ENCODE measurements around the gene SLC22A16. TPM values are rescaled to one million over a fixed set of nuclear protein-coding genes. Genes with fewer than 3 reads are reported as not detected.

SLC22A16 gene
- total and polyA plus RNA-seq, 2 of the 13 experiments (the other 11 are each of a cell fraction or from before 2014, with no cell fraction given) = 0.04 TPM; not detected in 1

DNA sequence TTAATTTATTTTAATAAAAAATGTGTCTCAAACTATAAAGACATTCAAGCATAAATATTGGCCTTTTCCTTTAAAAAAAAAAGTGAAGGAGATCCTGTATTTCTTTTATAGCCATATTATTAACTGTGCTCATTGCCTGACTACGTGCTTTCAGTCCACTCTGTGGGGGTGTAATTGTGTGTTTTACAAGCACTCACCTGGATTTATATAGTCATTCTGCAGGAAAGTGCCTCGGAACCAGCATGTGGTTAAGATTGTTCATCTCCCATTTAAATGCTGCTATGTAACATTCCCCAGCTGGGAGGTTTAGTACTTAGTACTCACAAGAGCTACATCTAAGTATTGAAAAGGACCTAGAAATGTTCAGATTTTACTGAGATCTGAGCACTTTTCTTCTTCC lies 47.9 kb upstream of the SLC22A16 start:
- Histone ChIP-seq H3K27me3 (ENCODE audit: control insufficient read depth in 1 of 2, insufficient read depth in 2 of 2, low read length in 2 of 2) (no peaks in the 10 kb centered on the region), H3K9ac (ENCODE audit: insufficient read depth, low read depth, low read length) (no peak overlapping the region), H2AFZ (ENCODE audit: low read length) (no peak overlapping the region), H3K79me2 (ENCODE audit: insufficient read depth, low read length) (no peaks in the 10 kb centered on the region), H4K20me1 (ENCODE audit: insufficient read depth, low read length) (no peaks in the 10 kb centered on the region), H3K4me1 (ENCODE audit: insufficient read depth, low read length) (peaks cover 46% of the 10 kb centered on the region), H3K4me2 (ENCODE audit: low read depth, low read length) (no peak overlapping the region), H3K27ac (ENCODE audit: extremely low read length, insufficient read depth, low read length) (no peak overlapping the region), H3K9me3 (ENCODE audit: low read length) (no peaks in the 10 kb centered on the region), H3K4me3 (replicated peaks in 1 of 3; ENCODE audit: insufficient read depth in 1 of 3, low read depth in 2 of 3, low read length in 3 of 3) (no peak overlapping the region), H3K36me3 (replicated peaks in 1 of 2; ENCODE audit: control insufficient read depth in 1 of 2, insufficient read depth in 2 of 2, low read length in 2 of 2) (no peaks in the 10 kb centered on the region)
- ChIA-PET POLR2A (no interaction called here), CTCF (ENCODE audit: low intra/inter-chr PET ratio, low total read pairs) (no interaction called here)
- intact Hi-C loops (cut with micrococcal nuclease; ENCODE audit: unreplicated experiment) = loop anchor here (10.0 kb wide), 2 partner anchors 70 to 130 kb away; no protein-coding TSS in a partner anchor
- no TSS peak for BruUV-seq (replicated peaks)
- FAIRE-seq (no peak), ATAC-seq (no peak), DNase-seq (ENCODE audit: low spot score) (no peak)
- TF ChIP-seq SMC3 (IDR thresholded peaks at IDR 0.05; ENCODE audit: low read length) = no peak
- TF ChIP-seq ZNF510 (CRISPR knock-in tag; IDR thresholded peaks at IDR 0.05; ENCODE audit: low read depth) = no peak
- no peak for TF ChIP-seq HNF4A (CRISPR knock-in tag; IDR thresholded peaks at IDR 0.05)
- no peak for TF ChIP-seq SMARCE1 (IDR thresholded peaks at IDR 0.05; ENCODE audit: borderline replicate concordance)
- no peak for TF ChIP-seq GATAD2A (CRISPR knock-in tag; IDR thresholded peaks at IDR 0.05)
- TF ChIP-seq TBX3 (IDR thresholded peaks at IDR 0.05; ENCODE audit: borderline replicate concordance) = no peak
- TF ChIP-seq, protein P1, sequence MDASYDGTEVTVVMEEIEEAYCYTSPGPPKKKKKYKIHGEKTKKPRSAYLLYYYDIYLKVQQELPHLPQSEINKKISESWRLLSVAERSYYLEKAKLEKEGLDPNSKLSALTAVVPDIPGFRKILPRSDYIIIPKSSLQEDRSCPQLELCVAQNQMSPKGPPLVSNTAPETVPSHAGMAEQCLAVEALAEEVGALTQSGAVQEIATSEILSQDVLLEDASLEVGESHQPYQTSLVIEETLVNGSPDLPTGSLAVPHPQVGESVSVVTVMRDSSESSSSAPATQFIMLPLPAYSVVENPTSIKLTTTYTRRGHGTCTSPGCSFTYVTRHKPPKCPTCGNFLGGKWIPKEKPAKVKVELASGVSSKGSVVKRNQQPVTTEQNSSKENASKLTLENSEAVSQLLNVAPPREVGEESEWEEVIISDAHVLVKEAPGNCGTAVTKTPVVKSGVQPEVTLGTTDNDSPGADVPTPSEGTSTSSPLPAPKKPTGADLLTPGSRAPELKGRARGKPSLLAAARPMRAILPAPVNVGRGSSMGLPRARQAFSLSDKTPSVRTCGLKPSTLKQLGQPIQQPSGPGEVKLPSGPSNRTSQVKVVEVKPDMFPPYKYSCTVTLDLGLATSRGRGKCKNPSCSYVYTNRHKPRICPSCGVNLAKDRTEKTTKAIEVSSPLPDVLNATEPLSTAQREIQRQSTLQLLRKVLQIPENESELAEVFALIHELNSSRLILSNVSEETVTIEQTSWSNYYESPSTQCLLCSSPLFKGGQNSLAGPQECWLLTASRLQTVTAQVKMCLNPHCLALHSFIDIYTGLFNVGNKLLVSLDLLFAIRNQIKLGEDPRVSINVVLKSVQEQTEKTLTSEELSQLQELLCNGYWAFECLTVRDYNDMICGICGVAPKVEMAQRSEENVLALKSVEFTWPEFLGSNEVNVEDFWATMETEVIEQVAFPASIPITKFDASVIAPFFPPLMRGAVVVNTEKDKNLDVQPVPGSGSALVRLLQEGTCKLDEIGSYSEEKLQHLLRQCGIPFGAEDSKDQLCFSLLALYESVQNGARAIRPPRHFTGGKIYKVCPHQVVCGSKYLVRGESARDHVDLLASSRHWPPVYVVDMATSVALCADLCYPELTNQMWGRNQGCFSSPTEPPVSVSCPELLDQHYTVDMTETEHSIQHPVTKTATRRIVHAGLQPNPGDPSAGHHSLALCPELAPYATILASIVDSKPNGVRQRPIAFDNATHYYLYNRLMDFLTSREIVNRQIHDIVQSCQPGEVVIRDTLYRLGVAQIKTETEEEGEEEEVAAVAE (CRISPR knock-in tag; IDR thresholded peaks at IDR 0.05; ENCODE audit: borderline replicate concordance) = no peak
- TF ChIP-seq, protein P2, sequence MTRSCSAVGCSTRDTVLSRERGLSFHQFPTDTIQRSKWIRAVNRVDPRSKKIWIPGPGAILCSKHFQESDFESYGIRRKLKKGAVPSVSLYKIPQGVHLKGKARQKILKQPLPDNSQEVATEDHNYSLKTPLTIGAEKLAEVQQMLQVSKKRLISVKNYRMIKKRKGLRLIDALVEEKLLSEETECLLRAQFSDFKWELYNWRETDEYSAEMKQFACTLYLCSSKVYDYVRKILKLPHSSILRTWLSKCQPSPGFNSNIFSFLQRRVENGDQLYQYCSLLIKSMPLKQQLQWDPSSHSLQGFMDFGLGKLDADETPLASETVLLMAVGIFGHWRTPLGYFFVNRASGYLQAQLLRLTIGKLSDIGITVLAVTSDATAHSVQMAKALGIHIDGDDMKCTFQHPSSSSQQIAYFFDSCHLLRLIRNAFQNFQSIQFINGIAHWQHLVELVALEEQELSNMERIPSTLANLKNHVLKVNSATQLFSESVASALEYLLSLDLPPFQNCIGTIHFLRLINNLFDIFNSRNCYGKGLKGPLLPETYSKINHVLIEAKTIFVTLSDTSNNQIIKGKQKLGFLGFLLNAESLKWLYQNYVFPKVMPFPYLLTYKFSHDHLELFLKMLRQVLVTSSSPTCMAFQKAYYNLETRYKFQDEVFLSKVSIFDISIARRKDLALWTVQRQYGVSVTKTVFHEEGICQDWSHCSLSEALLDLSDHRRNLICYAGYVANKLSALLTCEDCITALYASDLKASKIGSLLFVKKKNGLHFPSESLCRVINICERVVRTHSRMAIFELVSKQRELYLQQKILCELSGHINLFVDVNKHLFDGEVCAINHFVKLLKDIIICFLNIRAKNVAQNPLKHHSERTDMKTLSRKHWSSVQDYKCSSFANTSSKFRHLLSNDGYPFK (CRISPR knock-in tag; IDR thresholded peaks at IDR 0.05; ENCODE audit: borderline replicate concordance) = no peak
- TF ChIP-seq, protein P3, sequence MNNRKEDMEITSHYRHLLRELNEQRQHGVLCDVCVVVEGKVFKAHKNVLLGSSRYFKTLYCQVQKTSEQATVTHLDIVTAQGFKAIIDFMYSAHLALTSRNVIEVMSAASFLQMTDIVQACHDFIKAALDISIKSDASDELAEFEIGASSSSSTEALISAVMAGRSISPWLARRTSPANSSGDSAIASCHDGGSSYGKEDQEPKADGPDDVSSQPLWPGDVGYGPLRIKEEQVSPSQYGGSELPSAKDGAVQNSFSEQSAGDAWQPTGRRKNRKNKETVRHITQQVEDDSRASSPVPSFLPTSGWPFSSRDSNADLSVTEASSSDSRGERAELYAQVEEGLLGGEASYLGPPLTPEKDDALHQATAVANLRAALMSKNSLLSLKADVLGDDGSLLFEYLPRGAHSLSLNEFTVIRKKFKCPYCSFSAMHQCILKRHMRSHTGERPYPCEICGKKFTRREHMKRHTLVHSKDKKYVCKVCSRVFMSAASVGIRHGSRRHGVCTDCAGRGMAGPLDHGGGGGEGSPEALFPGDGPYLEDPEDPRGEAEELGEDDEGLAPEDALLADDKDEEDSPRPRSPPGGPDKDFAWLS (CRISPR knock-in tag; IDR thresholded peaks at IDR 0.05; ENCODE audit: borderline replicate concordance) = no peak
- no peak for TF ChIP-seq ZNF572 (CRISPR knock-in tag; IDR thresholded peaks at IDR 0.05)
- no peak for TF ChIP-seq MAZ (IDR thresholded peaks at IDR 0.05; ENCODE audit: borderline replicate concordance, low read depth, low read length)
- no peak for TF ChIP-seq MAZ (CRISPR knock-in tag; IDR thresholded peaks at IDR 0.05; ENCODE audit: low read depth)
- TF ChIP-seq, protein P4, sequence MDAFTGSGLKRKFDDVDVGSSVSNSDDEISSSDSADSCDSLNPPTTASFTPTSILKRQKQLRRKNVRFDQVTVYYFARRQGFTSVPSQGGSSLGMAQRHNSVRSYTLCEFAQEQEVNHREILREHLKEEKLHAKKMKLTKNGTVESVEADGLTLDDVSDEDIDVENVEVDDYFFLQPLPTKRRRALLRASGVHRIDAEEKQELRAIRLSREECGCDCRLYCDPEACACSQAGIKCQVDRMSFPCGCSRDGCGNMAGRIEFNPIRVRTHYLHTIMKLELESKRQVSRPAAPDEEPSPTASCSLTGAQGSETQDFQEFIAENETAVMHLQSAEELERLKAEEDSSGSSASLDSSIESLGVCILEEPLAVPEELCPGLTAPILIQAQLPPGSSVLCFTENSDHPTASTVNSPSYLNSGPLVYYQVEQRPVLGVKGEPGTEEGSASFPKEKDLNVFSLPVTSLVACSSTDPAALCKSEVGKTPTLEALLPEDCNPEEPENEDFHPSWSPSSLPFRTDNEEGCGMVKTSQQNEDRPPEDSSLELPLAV (CRISPR knock-in tag; conservative IDR thresholded peaks at IDR 0.05; ENCODE audit: low read depth) = no peak
- no peak for TF ChIP-seq SP4 (CRISPR knock-in tag; IDR thresholded peaks at IDR 0.05)
- no peak for TF ChIP-seq MXD4 (CRISPR knock-in tag; IDR thresholded peaks at IDR 0.05)
- no peak for TF ChIP-seq NFE2L2 (IDR thresholded peaks at IDR 0.05; ENCODE audit: low read length)
- in situ Hi-C loops (cut with HindIII; ENCODE audit: extremely low pct_ligation_motif_present, low pct_unique_long_range_greater_than_20kb) = loop anchor here (10.0 kb wide), 1 partner anchor 470 kb away; no protein-coding TSS in a partner anchor
- 94% methylated on average over 2 of the region's 2 CpGs for WGBS (ENCODE audit: low lambda C conversion rate)

Measured in HepG2 (cell line).